Activated CD8-positive, alpha-beta memory T cell treated with anti-CD3 and anti-CD28 coated beads, Interleukin-2, amount 50 U/mL, for 24 hours (primary cell): ENCODE data around the gene INPP5F.

Experiments used
- DNase-seq: peaks from one replicate; pipeline ENCODE4 v3.0.0-alpha.2; 2020; ENCODE audit errors: extremely low read depth

INPP5F gene

GRCh38 chr10:119725828-119726675 is at the start of gene INPP5F:
Gene INPP5F, plus strand, starts transcription at chr10:119726050. Its CDS starts 213 bp downstream, at chr10:119726263.
- DNase-seq: peak; percentile 98

- no peak for DNase-seq
These were observed 48.7 kb upstream of the INPP5F start for GRCh38 chr10:119677126-119677525.

- no peak for DNase-seq
These were observed 47.7 kb upstream of the INPP5F start for GRCh38 chr10:119677904-119678755.

GRCh38 chr10:119679480-119679829 is 46.4 kb upstream of the INPP5F start:
- DNase-seq: no peak

- no peak for DNase-seq
These were observed 45.8 kb upstream of the INPP5F start for GRCh38 chr10:119680050-119680449.

- DNase-seq: no peak
These were observed 45.2 kb upstream of the INPP5F start for GRCh38 chr10:119680650-119681081.

- peak; percentile 74 for DNase-seq
These were observed 39.2 kb upstream of the INPP5F start for GRCh38 chr10:119686465-119687191.

GRCh38 chr10:119687192-119688032 is 38.4 kb upstream of the INPP5F start:
- no peak for DNase-seq

- DNase-seq: no peak
These were observed 37.8 kb upstream of the INPP5F start for GRCh38 chr10:119688033-119688508.

- no peak for DNase-seq
These were observed 36.8 kb upstream of the INPP5F start for GRCh38 chr10:119689016-119689580.

- no peak for DNase-seq
These were observed 34.1 kb upstream of the INPP5F start for GRCh38 chr10:119691726-119692125.

GRCh38 chr10:119693262-119693957 is 32.4 kb upstream of the INPP5F start:
- DNase-seq: no peak

GRCh38 chr10:119694608-119695007 is 31.2 kb upstream of the INPP5F start:
- no peak for DNase-seq

GRCh38 chr10:119700321-119700954 is 25.4 kb upstream of the INPP5F start:
- DNase-seq: no peak

- DNase-seq: no peak
These were observed 24.0 kb upstream of the INPP5F start for GRCh38 chr10:119701861-119702260.

- no peak for DNase-seq
These were observed 23.3 kb upstream of the INPP5F start for GRCh38 chr10:119702583-119702982.

GRCh38 chr10:119703903-119704508 is 21.8 kb upstream of the INPP5F start:
- no peak for DNase-seq

- no peak for DNase-seq
These were observed 20.4 kb upstream of the INPP5F start for GRCh38 chr10:119705434-119705831.
